HG03575 (cell line): ENCODE measurements around the gene C5orf46.
"Not testable (repeated sequence)": the region's sequence is repeated elsewhere in the genome, so short reads cannot be mapped to it uniquely, and the experiment has no call there.

Experiments used
- ATAC-seq: cut with Tn5 transposase; IDR thresholded peaks from one replicate; pipeline ENCODE4 v1.9.1; 2021; ENCODE audit not compliant: unreplicated experiment, insufficient number of reproducible peaks, low FRiP score; ENCODE audit errors: extremely low read depth

The C5orf46 gene

DNA sequence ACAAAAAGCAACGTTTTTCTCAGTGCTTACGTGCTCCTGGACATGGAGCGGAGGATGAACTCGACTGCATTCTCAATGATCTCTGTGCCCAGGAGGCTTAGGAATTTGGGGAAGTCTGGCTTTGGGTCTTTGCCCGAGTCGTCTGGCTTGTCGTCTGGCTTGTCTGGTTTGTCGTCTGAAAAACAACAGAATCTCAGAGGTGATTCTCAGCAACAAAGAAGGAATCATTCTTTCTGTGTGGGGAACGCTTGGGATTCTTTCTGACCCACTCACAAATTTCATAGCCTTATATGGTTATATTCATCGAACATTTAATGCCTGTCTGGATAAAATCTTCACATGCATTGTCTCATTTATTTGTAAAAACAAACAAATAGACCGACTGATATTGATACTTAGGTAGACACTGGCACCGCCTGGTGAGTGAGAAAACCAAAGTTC lies 4.7 kb downstream of the C5orf46 start:
- no peak for ATAC-seq

DNA sequence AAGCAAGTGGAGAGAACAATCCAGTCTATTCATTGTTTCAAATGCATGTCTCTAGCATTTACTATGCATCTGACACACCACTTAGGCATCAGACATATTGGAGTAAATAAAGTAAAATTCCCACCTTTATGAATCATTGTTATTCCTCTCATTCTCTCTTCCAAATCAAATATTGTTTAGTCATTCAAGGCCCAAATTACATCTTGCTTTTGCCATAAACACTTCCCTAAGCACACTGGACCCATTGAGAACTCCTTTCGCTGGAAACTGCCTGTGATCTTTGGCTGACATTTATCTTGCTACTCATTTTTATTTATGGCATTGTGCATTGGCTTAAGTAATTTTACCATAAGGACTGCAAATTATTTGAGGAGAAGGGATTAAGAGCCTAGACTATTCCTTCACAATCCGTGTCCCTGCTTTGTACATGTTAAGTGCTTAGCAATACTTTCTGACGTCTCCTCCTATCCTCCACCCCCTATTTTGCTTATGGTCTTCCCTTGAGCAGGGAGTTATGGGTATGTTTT lies 7.4 kb downstream of the C5orf46 start:
- no peak for ATAC-seq

DNA sequence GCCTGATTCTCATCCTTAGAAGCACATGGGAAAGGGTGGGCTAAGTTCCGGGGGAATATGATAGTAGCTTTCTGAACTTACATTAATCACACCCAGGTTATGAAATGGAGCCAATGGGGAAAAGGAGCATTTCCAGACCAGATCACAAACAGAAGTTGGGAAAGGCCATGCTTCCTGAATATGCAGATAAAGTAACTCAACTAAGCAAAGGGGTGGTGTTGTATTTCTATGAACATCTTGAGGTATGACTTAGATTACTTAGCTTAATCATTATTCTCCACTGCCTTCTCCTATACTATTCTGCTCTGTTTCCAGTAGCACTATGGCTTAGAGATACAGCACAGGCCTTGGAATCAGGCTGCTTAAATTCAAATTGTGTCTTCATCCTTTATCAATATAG lies 10.5 kb downstream of the C5orf46 start:
- ATAC-seq: no peak

GRCh38 chr5:147893820-147894219 lies 12.5 kb downstream of the C5orf46 start:
- ATAC-seq: no peak

- ATAC-seq: no peak
Measured at GRCh38 chr5:147892696-147893296, 13.5 kb downstream of the C5orf46 start.

DNA sequence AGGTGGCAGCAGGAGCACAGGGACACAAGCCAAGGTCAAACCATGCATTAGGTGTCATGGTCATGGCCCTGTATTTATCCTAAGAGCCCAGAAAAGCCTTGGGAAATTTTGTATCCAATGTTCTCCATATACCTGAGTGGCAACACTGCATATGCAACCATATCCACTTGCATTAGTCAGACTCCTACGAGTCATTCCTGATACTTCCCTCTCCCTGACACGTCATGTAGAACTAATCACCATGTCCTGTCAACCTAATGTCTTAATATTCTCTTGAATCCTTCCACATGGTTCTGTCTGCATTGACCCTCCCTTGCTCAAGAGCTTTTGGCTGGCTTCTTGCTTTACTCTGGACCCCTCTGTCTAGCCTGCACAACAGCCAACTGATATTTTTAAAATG lies 18.4 kb downstream of the C5orf46 start:
- no peak for ATAC-seq

- ATAC-seq: no peak
Measured at GRCh38 chr5:147887026-147887627, 19.2 kb downstream of the C5orf46 start.

GRCh38 chr5:147882586-147883313 lies 23.6 kb downstream of the C5orf46 start:
- ATAC-seq: no peak

DNA sequence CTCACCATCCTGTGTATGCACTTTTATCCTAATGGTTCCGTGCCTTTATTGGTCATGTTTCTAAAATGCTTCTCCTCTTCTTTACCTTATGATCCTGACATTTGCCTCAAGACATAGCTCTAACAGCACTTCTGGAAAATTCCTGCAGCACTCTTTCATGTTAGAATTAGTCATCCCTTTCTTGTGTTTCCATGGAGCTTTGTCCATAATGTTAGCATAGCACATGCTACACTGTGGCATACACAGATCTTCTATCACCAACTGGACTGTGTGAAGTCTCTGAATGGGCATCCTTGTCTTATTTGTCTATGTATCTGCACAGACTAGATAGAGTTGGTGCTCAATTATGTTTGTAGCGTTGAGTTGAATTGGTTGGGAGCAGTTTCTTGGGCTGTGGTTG lies 25.9 kb downstream of the C5orf46 start:
- ATAC-seq: no peak

DNA sequence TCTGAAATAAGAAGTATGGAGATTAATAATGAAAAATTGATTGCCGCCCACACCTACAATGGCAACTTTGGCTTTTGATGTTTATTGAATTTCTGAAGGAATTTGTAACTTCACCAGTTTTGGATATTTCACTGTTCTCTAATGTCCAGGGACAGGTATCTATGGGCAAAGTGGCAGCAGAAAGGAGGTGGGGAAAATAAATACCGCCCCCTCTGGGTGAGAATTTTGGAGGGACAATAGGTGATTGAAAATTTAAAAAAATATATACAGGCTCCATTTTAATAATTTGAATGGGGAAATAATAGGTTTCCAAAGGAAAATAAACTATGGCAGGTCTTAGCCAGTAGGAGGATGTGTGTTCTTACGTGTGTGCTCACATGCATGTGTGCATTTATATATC lies 26.6 kb downstream of the C5orf46 start:
- ATAC-seq: no peak

DNA sequence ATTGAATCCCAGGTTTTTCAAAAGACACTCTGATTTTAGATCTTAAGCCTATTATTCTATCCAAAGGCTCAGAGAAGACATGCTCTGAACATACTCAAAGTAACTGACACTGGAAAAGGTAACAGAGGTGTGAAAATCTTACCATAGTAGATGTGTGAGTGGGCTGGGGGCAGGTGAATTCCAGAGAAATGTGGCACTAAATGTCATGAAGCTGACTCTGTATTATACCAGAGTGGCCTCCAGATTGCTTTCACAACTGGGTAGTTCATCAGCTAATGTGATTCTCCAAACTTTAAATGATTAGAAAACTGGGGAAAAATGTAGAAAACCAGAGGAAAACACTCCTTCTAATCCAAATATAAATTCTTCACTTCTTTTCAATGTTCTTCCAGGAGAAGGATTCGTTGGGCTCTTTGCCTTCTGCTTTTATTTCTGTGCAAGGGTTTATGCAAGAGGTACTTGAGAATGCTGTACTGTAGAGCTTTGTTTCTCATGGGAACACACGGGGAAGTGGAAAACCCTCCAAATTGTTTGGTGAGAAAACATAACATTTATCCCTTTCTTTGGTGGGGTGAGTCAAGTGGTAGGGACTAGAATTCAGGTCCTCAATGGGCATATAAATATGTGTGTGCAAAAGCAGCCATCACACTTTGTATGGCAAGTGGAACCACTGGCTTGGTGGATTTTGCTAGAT lies 28.1 kb downstream of the C5orf46 start, which contains the start of gene SCGB3A2:
Gene SCGB3A2, plus strand, starts transcription at position 646 of the 694 bp plus-strand sequence. CDS start 93 bp downstream, outside the sequence.
- no peak for ATAC-seq

- ATAC-seq: no peak
Measured at GRCh38 chr5:147876626-147877025, 29.7 kb downstream of the C5orf46 start.

DNA sequence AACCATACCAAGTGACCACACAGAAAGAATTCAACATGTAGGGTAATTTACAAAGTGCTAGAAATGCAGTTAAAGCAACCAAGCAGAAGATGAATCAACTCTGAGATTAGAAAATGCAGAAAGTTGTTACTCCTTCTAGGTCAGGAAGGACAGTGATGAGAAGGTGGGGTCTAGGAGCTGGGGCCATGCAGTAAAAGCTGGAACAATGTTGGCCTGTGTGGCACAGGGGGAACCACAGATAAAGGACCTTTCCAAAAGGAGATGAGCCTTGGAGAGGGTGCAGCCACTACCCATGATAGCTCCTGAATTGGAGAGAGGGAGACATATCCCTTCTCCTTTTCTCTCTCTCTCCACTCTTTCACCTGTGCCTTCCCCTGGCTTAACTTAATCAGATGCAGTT lies 30.2 kb downstream of the C5orf46 start:
- no peak for ATAC-seq

DNA sequence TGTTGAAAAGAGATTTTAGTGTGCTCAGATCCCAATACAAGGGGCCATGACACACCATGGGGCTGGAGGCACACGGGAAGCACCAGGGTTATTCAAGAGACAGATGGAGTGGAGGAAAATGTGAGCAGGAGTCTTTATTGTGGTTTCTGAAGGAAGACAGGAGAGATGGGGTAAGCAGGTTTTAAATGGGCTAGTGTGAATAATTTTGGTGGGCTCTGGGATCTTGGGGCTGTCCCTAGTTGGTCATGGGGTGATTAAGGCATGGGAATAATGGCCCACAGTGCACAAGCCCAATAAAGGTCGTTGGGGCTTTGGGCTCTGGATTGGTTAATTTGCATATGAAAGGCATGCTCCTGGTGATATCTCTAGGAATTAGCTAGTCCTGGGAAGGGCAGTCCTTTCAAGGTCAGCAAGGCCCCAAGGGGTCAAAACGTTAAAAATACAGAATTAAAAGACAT lies 31.4 kb downstream of the C5orf46 start:
- no peak for ATAC-seq

DNA sequence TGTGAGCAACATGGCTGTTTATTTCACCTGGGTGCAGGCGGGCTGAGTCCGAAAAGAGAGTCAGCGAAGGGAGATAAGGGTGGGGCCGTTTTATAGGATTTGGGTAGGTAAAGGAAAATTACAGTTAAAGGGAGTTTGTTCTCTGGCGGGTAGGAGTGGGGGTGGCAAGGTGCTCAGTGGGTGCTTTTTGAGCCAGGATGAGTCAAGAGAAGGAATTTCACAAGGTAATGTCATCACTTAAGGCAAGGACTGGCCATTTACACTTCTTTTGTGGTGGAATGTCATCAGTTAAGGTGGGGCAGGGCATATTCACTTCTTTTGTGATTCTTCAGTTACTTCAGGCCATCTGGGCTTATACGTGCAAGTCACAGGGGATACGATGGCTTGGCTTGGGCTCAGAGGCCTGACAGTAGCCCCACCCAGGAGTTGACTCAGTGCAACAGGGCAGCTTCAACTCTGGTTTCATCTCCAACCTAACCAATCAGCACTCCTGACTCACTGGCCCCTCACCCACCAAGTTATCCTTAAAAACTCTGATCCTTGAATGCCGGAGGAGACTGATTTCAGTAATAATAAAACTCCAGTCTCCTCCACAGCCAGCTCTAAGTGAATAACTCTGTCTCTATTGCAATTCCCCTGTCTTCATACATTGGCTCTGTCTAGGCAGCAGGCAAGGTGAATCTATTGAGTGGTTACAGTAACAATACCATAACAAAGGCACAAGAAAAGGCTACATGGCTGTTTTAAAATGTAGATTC lies 32.0 kb downstream of the C5orf46 start:
- not testable (repeated sequence) for ATAC-seq

DNA sequence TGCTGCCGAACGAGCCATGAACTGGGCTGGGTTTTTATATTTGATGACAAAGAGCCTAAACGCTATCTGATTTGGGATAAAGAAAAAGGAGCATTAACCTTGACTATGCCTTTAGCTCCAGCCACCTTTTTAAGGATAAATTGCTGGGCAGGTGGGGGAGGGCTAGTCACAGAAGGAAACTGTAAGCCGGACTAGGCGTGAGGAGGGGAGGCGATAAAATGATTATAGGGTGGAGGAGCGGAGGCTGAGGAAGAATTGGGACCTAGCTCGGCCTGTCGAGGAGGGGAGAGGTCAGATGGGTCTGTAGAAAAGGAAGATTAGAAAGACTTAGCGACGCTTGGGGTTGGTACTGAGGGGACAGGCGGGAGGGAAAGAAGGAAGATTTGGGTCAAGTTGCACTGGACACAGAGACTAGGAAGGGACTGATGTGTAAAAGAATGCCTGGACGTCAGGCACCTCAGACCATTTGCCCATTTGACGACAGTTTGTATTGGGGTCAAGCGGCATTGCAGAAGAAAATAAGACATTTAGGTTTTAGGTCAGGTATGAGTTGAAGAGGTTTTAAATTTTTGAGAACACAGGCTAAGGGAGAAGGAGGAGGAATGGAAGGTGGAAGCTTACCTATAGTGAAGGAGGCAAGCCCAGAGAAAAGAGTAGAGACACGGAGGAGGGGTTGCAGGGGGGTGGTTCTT lies 33.4 kb downstream of the C5orf46 start:
- not testable (repeated sequence) for ATAC-seq

- ATAC-seq: not testable (repeated sequence)
Measured at GRCh38 chr5:147871980-147872549, 34.3 kb downstream of the C5orf46 start.

DNA sequence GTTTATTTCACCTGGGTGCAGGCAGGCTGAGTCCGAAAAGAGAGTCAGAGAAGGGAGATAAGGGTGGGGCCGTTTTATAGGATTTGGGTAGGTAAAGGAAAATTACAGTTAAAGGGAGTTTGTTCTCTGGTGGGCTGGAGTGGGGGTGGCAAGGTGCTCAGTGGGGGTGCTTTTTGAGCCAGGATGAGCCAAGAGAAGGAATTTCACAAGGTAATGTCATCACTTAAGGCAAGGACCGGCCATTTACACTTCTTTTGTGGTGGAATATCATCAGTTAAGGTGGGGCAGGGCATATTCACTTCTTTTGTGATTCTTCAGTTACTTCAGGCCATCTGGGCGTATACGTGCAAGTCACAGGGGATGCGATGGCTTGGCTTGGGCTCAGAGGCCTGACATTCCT lies 36.4 kb downstream of the C5orf46 start:
- ATAC-seq: not testable (repeated sequence)
